ENCODE results near the gene CYP2J2. TPM values are rescaled to one million over a fixed set of nuclear protein-coding genes. Genes with fewer than 3 reads are reported as not detected.

Gene CYP2J2
- total RNA-seq, 4 donors from 2014 or later: 5.5 to 19.6 (median 6.6) TPM

DNA sequence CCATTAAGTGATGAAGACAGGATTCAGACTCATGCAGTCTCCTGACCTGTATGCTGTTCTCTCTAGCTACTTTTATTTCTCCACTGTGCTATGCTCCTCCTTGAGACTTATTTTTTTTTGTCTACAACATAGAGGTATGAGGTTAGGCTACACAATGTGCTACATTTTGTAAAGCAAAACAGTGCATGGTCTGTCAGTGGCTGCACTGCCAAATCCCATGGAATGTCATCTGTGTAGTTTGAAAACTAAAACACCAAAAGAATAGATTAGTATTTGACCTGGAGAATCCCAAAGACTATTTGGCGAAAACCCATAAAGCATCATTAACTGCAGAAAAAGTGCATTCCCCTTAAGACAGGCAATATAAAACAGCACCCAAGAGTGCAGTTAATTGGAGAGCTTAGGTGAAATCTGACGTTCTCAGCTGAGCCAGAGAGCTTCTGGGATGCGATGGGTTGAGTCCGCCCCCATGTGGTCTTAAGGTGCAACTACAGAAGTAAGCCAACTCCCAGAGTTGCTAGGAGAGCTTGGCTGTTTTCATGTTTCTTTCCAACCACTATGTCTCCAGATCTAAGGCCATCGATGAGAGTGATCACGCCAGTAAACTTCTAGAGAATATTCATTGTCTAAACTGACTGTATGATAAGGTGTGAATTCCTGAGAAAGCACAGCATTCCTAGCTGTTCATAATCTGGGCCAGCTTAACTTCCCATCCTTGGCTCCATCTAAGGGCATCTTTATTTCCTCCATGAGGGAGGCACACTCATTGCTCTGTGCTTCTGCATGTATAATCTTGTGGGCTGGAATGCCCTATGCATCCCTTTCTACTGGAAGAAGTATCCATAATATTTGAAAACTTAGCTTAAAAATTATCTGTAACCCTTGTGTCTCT, 20.7 kb upstream of the CYP2J2 start:
- Histone ChIP-seq H3K4me1 (peaks cover 0 to 4% (median 0%) of the 10 kb centered on the region in 3 donors), H3K27me3 (no peaks in the 10 kb centered on the region), H3K27ac (no peak overlapping the region), H3K9me3 (no peaks in the 10 kb centered on the region), H3K36me3 (no peaks in the 10 kb centered on the region), H3K4me3 (no peak overlapping the region)
- peak; percentile 1 for DNase-seq
- intact Hi-C loops (cut with DNase I): loop anchor here (10.0 kb wide), 1 partner anchor 62 kb away; no protein-coding TSS in a partner anchor
- TF ChIP-seq CTCF (IDR thresholded peaks at IDR 0.05): peak; percentile 61 to 90 (median 87)
- TF ChIP-seq POLR2A (IDR thresholded peaks at IDR 0.05): no peak
- 0 to 1% methylated on average over 6 of the region's 6 CpGs for WGBS, 2 donors

GRCh38 chr1:59945790-59946189, 19.2 kb upstream of the CYP2J2 start:
- 43 to 47% methylated on average over 1 of the region's 1 CpG for whole genome bisulfite sequencing, 2 donors

DNA sequence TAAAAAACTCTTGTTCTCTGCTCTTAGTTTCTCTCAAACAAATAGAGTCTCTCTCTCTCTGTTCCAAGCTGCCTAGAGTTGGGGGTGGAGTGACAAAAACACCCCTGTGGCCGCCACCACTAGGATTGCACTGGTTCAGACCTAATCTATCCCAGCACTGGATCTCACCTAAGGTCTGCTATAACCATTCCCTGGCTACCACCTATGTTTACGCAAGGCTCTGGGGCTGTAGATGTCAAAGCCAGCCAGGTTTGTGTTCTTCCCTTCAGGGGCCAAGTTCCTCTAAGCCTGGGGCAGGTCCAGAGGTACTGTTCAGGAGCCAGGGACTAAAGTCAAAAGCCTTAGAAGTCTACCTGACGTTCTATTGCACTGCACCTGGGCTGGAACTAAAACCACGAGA, 12.8 kb upstream of the CYP2J2 start:
- no peak for DNase-seq
- WGBS, 2 donors: 76 to 80% methylated on average over 3 of the region's 4 CpGs
- Histone ChIP-seq H3K4me1 (no peaks in the 10 kb centered on the region), H3K27me3 (no peaks in the 10 kb centered on the region), H3K36me3 (no peaks in the 10 kb centered on the region), H3K9me3 (no peaks in the 10 kb centered on the region), H3K27ac (no peak overlapping the region), H3K4me3 (no peak overlapping the region)
- TF ChIP-seq POLR2A (IDR thresholded peaks at IDR 0.05) (no peak), CTCF (IDR thresholded peaks at IDR 0.05) (no peak)
- intact Hi-C loops (cut with DNase I): no loop called here

More at GRCh38 chr1:59945790-59946189, 19.2 kb upstream of the CYP2J2 start:
- Histone ChIP-seq H3K4me3 (no peak overlapping the region), H3K9me3 (no peaks in the 10 kb centered on the region), H3K27ac (no peak overlapping the region), H3K4me1 (peaks cover 0 to 4% (median 0%) of the 10 kb centered on the region in 3 donors), H3K27me3 (no peaks in the 10 kb centered on the region), H3K36me3 (no peaks in the 10 kb centered on the region)
- intact Hi-C loops (cut with DNase I): loop anchor here (10.0 kb wide), 1 partner anchor 61 kb away; no protein-coding TSS in a partner anchor
- TF ChIP-seq CTCF (IDR thresholded peaks at IDR 0.05): no peak
- TF ChIP-seq POLR2A (IDR thresholded peaks at IDR 0.05): no peak
- DNase-seq: no peak

DNA sequence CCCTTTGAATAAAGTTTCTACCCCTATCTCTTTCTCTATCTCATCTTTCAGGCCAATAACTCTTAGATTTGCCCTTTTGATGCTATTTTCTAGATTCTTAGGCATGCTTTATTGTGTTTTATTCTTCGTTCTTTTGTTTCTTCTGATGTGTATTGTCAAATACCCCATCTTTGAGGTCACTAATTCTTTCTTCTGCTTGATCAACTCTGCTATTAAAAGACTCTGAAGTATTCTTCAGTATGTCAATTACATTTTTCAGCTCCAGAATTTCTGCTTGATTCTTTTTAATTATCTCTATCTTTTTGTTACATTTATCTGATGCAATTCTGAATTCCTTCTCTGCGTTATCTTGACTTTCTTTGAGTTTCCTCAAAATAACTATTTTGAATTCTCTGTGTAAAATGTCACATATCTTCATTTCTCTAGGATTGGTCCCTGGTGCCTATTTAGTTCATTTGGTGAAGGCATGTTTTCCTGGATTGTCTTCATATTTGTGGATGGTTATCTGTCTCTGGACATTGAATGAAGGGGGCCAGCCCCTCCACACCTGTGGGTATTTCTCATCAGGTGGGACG, 11.2 kb upstream of the CYP2J2 start:
- intact Hi-C loops (cut with DNase I): no loop called here
- Histone ChIP-seq H3K4me1 (no peaks in the 10 kb centered on the region), H3K27me3 (peaks cover 0 to 3% (median 0%) of the 10 kb centered on the region in 4 donors), H3K9me3 (no peaks in the 10 kb centered on the region), H3K27ac (no peak overlapping the region), H3K4me3 (no peak overlapping the region), H3K36me3 (no peaks in the 10 kb centered on the region)
- DNase-seq: no peak
- 45 to 78% methylated on average over 3 of the region's 3 CpGs for WGBS, 2 donors
- TF ChIP-seq POLR2A (IDR thresholded peaks at IDR 0.05): no peak
- no peak for TF ChIP-seq CTCF (IDR thresholded peaks at IDR 0.05)

- H3K4me3 ChIP-seq: no peak overlapping the region
- H3K27ac ChIP-seq: no peak overlapping the region
- H3K4me1 ChIP-seq: no peaks in the 10 kb centered on the region
- no peaks in the 10 kb centered on the region for H3K9me3 ChIP-seq
- DNase-seq: no peak
- intact Hi-C loops (cut with DNase I): no loop called here
- TF ChIP-seq CTCF (IDR thresholded peaks at IDR 0.05): no peak
- no peak for TF ChIP-seq POLR2A (IDR thresholded peaks at IDR 0.05)
- H3K27me3 ChIP-seq: peaks cover 0 to 3% (median 0%) of the 10 kb centered on the region in 4 donors
- no peaks in the 10 kb centered on the region for H3K36me3 ChIP-seq
- 60 to 74% methylated on average over 5 of the region's 5 CpGs for WGBS, 2 donors
Observed at GRCh38 chr1:59936358-59936821, 9.8 kb upstream of the CYP2J2 start.
